WTC11 (cell line): Measurements from ENCODE around the gene RASAL2. TPM values are rescaled to one million over a fixed set of nuclear protein-coding genes. Genes with fewer than 3 reads are reported as not detected.

ENCODE experiments used
- ATAC-seq: fragments of 200-7000 bp; cut with Tn5 transposase; 2 replicates; pipeline ENCODE4 v1.10.0; 2021; ENCODE audit warnings: mild to moderate bottlenecking, moderate library complexity
- CTCF ChIA-PET: fragments of 300-600 bp; sonication (Branson Sonifier 250); formaldehyde crosslinking; loops from one replicate; lab custom pipeline; 2021; ENCODE audit warnings: antibody characterized with exemption; lab: Charles Lee
- POLR2A ChIA-PET: fragments of 350-600 bp; sonication (Branson Sonifier 250); formaldehyde crosslinking; loops from one replicate; lab custom pipeline; 2021; ENCODE audit warnings: antibody characterized with exemption; lab: Charles Lee
- DNase-seq: peaks from one replicate; pipeline ENCODE4 v3.0.0; 2021; ENCODE audit warnings: low spot score
- H3K27ac Mint-ChIP-seq: 2 replicates; pipeline ENCODE4 v1.8.0; 2021; ENCODE audit warnings: mixed read lengths
- H3K27me3 Mint-ChIP-seq: 2 replicates; pipeline ENCODE4 v1.8.0; 2021; ENCODE audit warnings: low read depth, mild to moderate bottlenecking, moderate library complexity, mixed read lengths
- H3K36me3 Mint-ChIP-seq: 2 replicates; pipeline ENCODE4 v1.8.0; 2021; ENCODE audit warnings: mixed read lengths
- H3K4me1 Mint-ChIP-seq: 2 replicates; pipeline ENCODE4 v1.8.0; 2022; ENCODE audit warnings: mixed read lengths
- H3K4me3 Mint-ChIP-seq: 2 replicates; pipeline ENCODE4 v1.8.0; 2021; ENCODE audit warnings: mild to moderate bottlenecking, moderate library complexity, mixed read lengths
- H3K9me3 Mint-ChIP-seq: 2 replicates; pipeline ENCODE4 v1.8.0; 2021; ENCODE audit warnings: mixed read lengths
- CREB1 ChIP-seq: sonication (generic); formaldehyde crosslinking; IDR thresholded peaks from 2 replicates; pipeline ENCODE4 v1.8.0; 2023; ENCODE audit warnings: mild to moderate bottlenecking, missing genetic modification reagents
- CREM ChIP-seq: sonication (generic); formaldehyde crosslinking; IDR thresholded peaks from 2 replicates; pipeline ENCODE4 v1.8.1; 2022; ENCODE audit warnings: mild to moderate bottlenecking, missing genetic modification reagents, moderate library complexity
- FOXJ3 ChIP-seq: sonication (generic); formaldehyde crosslinking; IDR thresholded peaks from 2 replicates; pipeline ENCODE4 v1.9.0; 2021; ENCODE audit warnings: missing genetic modification reagents, mild to moderate bottlenecking, borderline replicate concordance
- FOXP1 ChIP-seq: sonication (generic); formaldehyde crosslinking; IDR thresholded peaks from 2 replicates; pipeline ENCODE4 v1.8.0; 2022; ENCODE audit warnings: missing genetic modification reagents, mild to moderate bottlenecking, moderate library complexity, borderline replicate concordance
- GABPB1 ChIP-seq: sonication (generic); formaldehyde crosslinking; IDR thresholded peaks from 2 replicates; pipeline ENCODE4 v1.8.1; 2023; ENCODE audit warnings: mild to moderate bottlenecking, missing genetic modification reagents
- GTF2I ChIP-seq: fragments of 250-450 bp; sonication (Bioruptor Pico); conservative IDR thresholded peaks from 2 replicates; pipeline ENCODE4 v1.4.0; 2021; ENCODE audit warnings: mild to moderate bottlenecking
- MYBL2 ChIP-seq: sonication (generic); formaldehyde crosslinking; IDR thresholded peaks from 2 replicates; pipeline ENCODE4 v1.8.1; 2023; ENCODE audit warnings: mild to moderate bottlenecking, moderate library complexity, missing genetic modification reagents
- NR3C1 ChIP-seq: sonication (generic); formaldehyde crosslinking; conservative IDR thresholded peaks from 2 replicates; pipeline ENCODE4 v1.8.1; 2023; ENCODE audit warnings: low read depth, mild to moderate bottlenecking, missing genetic modification reagents
- PRRX2 ChIP-seq: fragments of 250-450 bp; sonication (Bioruptor Pico); IDR thresholded peaks from 2 replicates; pipeline ENCODE4 v1.8.0; 2021; ENCODE audit warnings: mild to moderate bottlenecking
- RELA ChIP-seq: sonication (generic); formaldehyde crosslinking; IDR thresholded peaks from 2 replicates; pipeline ENCODE4 v1.8.1; 2022; ENCODE audit warnings: missing genetic modification reagents, mild to moderate bottlenecking, borderline replicate concordance
- RORB ChIP-seq: fragments of 250-450 bp; sonication (Bioruptor Pico); IDR thresholded peaks from 2 replicates; pipeline ENCODE4 v1.9.0; 2021; ENCODE audit warnings: mild to moderate bottlenecking
- SMAD4 ChIP-seq: sonication (generic); formaldehyde crosslinking; IDR thresholded peaks from 2 replicates; pipeline ENCODE4 v1.8.0; 2022; ENCODE audit warnings: mild to moderate bottlenecking, missing genetic modification reagents
- TCF7 ChIP-seq: sonication (generic); formaldehyde crosslinking; IDR thresholded peaks from 2 replicates; pipeline ENCODE4 v1.8.0; 2022; ENCODE audit warnings: mild to moderate bottlenecking, low read depth, missing genetic modification reagents, moderate library complexity
- ZBTB21 ChIP-seq: sonication (generic); formaldehyde crosslinking; IDR thresholded peaks from 2 replicates; pipeline ENCODE4 v1.8.1; 2023; ENCODE audit warnings: mild to moderate bottlenecking, missing genetic modification reagents, borderline replicate concordance
- ZNF121 ChIP-seq: sonication (generic); formaldehyde crosslinking; IDR thresholded peaks from 2 replicates; pipeline ENCODE4 v1.8.0; 2023; ENCODE audit warnings: missing genetic modification reagents
- total RNA-seq: library from RNA; stranded (reverse); gene quantifications from 3 replicates; pipeline ENCODE4 v1.2.3, GENCODE V29; 2021
- TF ChIP-seq, protein P1 (sequence below): sonication (generic); formaldehyde crosslinking; IDR thresholded peaks from 2 replicates; pipeline ENCODE4 v1.8.0; 2022; ENCODE audit warnings: mild to moderate bottlenecking, missing genetic modification reagents
- TF ChIP-seq, protein P2 (sequence below): fragments of 200-600 bp; IDR thresholded peaks from 2 replicates; pipeline ENCODE4 v1.8.0; 2022; ENCODE audit warnings: antibody characterized with exemption
- TF ChIP-seq, protein P3 (sequence below): sonication (generic); formaldehyde crosslinking; IDR thresholded peaks from 2 replicates; pipeline ENCODE4 v1.8.0; 2022; ENCODE audit warnings: mild to moderate bottlenecking, missing genetic modification reagents
- TF ChIP-seq, protein P4 (sequence below): sonication (generic); formaldehyde crosslinking; IDR thresholded peaks from 2 replicates; pipeline ENCODE4 v1.8.0; 2022; ENCODE audit warnings: missing genetic modification reagents

The RASAL2 gene
- total RNA-seq, 1 experiment from 2014 or later = 29.5 TPM

DNA sequence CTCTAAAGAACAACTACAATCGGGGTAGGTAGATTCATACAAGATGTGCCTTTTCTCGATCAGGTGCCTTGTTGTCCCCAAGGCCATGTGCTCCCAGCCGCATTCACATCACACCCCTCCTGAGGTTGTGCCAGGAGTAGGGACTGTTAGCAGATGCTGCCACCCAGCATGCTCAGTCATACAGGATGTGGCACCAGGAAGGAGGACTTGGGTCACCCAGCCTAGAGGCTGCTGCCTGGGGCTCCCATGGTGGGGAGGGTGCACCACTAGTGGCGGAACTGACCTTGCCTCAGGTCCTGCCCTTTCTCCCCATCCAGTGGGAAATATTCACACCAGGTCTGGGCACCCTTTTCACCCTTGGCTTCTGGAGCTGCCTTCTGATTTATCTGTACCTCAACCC lies 427.3 kb downstream of the RASAL2 start:
- peaks cover 14% of the 10 kb centered on the region for H3K9me3 Mint-ChIP-seq
- no peak overlapping the region for H3K4me3 Mint-ChIP-seq
- 0 out of 2 replicates have a peak, but pooled peaks cover 4% of the 10 kb centered on the region for H3K4me1 Mint-ChIP-seq
- ATAC-seq = no peak
- no peaks in the 10 kb centered on the region for H3K27me3 Mint-ChIP-seq
- TF ChIP-seq MYBL2 (no peak), PRRX2 (CRISPR knock-in tag) (no peak), NR3C1 (CRISPR knock-in tag) (no peak), ZNF121 (CRISPR knock-in tag) (no peak), GTF2I (CRISPR knock-in tag) (no peak), CREM (no peak), CREB1 (CRISPR knock-in tag) (no peak), RORB (CRISPR knock-in tag) (no peak), SMAD4 (CRISPR knock-in tag) (no peak), TCF7 (CRISPR knock-in tag) (no peak), RELA (CRISPR knock-in tag) (no peak), FOXP1 (CRISPR knock-in tag) (no peak), FOXJ3 (CRISPR knock-in tag) (no peak), ZBTB21 (no peak), GABPB1 (CRISPR knock-in tag) (no peak)
- TF ChIP-seq, protein P1, sequence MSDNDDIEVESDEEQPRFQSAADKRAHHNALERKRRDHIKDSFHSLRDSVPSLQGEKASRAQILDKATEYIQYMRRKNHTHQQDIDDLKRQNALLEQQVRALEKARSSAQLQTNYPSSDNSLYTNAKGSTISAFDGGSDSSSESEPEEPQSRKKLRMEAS (CRISPR knock-in tag) = no peak
- TF ChIP-seq, protein P2, sequence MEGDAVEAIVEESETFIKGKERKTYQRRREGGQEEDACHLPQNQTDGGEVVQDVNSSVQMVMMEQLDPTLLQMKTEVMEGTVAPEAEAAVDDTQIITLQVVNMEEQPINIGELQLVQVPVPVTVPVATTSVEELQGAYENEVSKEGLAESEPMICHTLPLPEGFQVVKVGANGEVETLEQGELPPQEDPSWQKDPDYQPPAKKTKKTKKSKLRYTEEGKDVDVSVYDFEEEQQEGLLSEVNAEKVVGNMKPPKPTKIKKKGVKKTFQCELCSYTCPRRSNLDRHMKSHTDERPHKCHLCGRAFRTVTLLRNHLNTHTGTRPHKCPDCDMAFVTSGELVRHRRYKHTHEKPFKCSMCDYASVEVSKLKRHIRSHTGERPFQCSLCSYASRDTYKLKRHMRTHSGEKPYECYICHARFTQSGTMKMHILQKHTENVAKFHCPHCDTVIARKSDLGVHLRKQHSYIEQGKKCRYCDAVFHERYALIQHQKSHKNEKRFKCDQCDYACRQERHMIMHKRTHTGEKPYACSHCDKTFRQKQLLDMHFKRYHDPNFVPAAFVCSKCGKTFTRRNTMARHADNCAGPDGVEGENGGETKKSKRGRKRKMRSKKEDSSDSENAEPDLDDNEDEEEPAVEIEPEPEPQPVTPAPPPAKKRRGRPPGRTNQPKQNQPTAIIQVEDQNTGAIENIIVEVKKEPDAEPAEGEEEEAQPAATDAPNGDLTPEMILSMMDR = no peak
- TF ChIP-seq, protein P3, sequence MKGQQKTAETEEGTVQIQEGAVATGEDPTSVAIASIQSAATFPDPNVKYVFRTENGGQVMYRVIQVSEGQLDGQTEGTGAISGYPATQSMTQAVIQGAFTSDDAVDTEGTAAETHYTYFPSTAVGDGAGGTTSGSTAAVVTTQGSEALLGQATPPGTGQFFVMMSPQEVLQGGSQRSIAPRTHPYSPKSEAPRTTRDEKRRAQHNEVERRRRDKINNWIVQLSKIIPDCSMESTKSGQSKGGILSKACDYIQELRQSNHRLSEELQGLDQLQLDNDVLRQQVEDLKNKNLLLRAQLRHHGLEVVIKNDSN (CRISPR knock-in tag) = no peak
- DNase-seq = no peak
- POLR2A ChIA-PET = no interaction called here
- CTCF ChIA-PET = no interaction called here
- no peak overlapping the region for H3K27ac Mint-ChIP-seq
- no peaks in the 10 kb centered on the region for H3K36me3 Mint-ChIP-seq

DNA sequence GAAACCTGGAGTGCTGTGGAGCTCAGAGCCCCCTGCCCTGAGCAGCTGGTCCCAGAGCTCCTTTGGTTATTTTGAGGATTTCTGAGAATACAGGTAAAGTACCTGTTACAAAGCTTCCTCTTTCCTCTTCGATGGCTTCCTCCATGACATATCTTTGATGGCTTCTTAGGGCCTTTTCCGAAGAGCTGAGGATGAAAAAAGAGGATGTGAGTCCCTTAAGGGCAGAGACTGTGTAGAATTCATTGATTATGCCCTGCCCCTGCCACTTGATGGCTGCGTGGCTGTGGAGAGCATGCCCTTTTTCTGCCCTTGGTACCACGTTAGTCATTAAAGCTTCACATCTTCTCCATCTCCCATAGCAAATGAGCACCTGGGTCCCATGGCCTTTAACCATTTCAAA lies 433.2 kb downstream of the RASAL2 start:
- ChIA-PET CTCF (interaction anchor here (1.0 to 5.0 kb wide), 4 partner anchors 26 to 495 kb away, joined by 3 to 47 read pairs (median 10); no protein-coding TSS in a partner anchor), POLR2A (no interaction called here)
- Mint-ChIP-seq H3K4me1 (no peaks in the 10 kb centered on the region), H3K9me3 (peaks cover 9% of the 10 kb centered on the region; the same call in 1 of the 2 replicates), H3K36me3 (no peaks in the 10 kb centered on the region), H3K4me3 (no peak overlapping the region), H3K27me3 (no peaks in the 10 kb centered on the region), H3K27ac (no peak overlapping the region)
- ATAC-seq (no peak), DNase-seq (no peak)
- TF ChIP-seq, protein P4, sequence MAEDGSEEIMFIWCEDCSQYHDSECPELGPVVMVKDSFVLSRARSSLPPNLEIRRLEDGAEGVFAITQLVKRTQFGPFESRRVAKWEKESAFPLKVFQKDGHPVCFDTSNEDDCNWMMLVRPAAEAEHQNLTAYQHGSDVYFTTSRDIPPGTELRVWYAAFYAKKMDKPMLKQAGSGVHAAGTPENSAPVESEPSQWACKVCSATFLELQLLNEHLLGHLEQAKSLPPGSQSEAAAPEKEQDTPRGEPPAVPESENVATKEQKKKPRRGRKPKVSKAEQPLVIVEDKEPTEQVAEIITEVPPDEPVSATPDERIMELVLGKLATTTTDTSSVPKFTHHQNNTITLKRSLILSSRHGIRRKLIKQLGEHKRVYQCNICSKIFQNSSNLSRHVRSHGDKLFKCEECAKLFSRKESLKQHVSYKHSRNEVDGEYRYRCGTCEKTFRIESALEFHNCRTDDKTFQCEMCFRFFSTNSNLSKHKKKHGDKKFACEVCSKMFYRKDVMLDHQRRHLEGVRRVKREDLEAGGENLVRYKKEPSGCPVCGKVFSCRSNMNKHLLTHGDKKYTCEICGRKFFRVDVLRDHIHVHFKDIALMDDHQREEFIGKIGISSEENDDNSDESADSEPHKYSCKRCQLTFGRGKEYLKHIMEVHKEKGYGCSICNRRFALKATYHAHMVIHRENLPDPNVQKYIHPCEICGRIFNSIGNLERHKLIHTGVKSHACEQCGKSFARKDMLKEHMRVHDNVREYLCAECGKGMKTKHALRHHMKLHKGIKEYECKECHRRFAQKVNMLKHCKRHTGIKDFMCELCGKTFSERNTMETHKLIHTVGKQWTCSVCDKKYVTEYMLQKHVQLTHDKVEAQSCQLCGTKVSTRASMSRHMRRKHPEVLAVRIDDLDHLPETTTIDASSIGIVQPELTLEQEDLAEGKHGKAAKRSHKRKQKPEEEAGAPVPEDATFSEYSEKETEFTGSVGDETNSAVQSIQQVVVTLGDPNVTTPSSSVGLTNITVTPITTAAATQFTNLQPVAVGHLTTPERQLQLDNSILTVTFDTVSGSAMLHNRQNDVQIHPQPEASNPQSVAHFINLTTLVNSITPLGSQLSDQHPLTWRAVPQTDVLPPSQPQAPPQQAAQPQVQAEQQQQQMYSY = no peak
- TF ChIP-seq, protein P2 = no peak
